Spleen (tissue), 7 donors: ENCODE measurements around the gene ST13.

Experiments used
- POLR2A ChIP-seq, 3 donors: fragments of 450-650 bp; IDR thresholded peaks; one replicate each; pipeline ENCODE4 v1.5.1; 2017; ENCODE audit warnings: antibody characterized with exemption in 3 of 3, mild to moderate bottlenecking in 1 of 3
- POLR2AphosphoS5 ChIP-seq, 3 donors: sonication (generic); formaldehyde crosslinking; IDR thresholded peaks; one replicate each; pipeline ENCODE4 v1.5.1; 2017; ENCODE audit warnings: antibody characterized with exemption in 3 of 3
- TF ChIP-seq, protein P1 (sequence below), 11 experiments: fragments of 200-600 bp in 7 of 11; fragments of 450-650 bp in 4 of 11; sonication (generic) in 4 of 11; IDR thresholded peaks in 8 of 11; conservative IDR thresholded peaks in 3 of 11; 1 replicate in 7 of 11; 2 replicates in 4 of 11; pipeline versions ENCODE4 v1.4.0 to v1.8.0; 2016 to 2021; ENCODE audit warnings: antibody characterized with exemption in 11 of 11, inconsistent platforms in 4 of 11, mild to moderate bottlenecking in 1 of 11
- donor health status: DM: no; HTN: no; CAD: no; lungs with moderate emphysema.
- donor health status: DM: no; HTN: no; CAD: no.
- donor health status: DM: no; HTN: no; CAD: no.

DNA sequence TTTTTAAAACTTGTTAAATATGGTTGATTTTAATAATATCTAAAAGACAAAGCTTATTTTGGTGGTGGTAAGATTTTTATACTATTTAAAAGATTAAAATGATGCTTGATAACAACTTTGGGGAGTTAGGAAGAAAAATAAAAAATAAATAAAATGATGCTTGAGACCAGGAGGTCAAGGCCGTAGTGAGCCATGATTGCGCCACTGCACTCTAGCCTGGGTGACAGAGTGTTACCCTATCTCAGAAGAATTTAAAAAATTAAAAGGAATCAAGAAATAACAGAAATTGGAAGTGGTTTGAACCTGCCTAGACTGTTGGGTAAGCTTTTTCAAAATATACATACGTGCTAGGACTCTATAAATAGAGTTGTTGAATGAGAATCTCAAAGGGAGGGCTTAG, 17.6 kb upstream of the ST13 start:
- TF ChIP-seq, protein P1, sequence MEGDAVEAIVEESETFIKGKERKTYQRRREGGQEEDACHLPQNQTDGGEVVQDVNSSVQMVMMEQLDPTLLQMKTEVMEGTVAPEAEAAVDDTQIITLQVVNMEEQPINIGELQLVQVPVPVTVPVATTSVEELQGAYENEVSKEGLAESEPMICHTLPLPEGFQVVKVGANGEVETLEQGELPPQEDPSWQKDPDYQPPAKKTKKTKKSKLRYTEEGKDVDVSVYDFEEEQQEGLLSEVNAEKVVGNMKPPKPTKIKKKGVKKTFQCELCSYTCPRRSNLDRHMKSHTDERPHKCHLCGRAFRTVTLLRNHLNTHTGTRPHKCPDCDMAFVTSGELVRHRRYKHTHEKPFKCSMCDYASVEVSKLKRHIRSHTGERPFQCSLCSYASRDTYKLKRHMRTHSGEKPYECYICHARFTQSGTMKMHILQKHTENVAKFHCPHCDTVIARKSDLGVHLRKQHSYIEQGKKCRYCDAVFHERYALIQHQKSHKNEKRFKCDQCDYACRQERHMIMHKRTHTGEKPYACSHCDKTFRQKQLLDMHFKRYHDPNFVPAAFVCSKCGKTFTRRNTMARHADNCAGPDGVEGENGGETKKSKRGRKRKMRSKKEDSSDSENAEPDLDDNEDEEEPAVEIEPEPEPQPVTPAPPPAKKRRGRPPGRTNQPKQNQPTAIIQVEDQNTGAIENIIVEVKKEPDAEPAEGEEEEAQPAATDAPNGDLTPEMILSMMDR (IDR thresholded peaks at IDR 0.05 in 8 of 11, conservative IDR thresholded peaks at IDR 0.05 in 3 of 11) = no peak
- TF ChIP-seq POLR2A (IDR thresholded peaks at IDR 0.05) = no peak
- TF ChIP-seq POLR2AphosphoS5 (IDR thresholded peaks at IDR 0.05) = no peak
